Body of pancreas (tissue), 4 donors: ENCODE measurements around the gene WDR82.

Experiments
- POLR2A ChIP-seq, 3 donors: fragments of 450-650 bp; IDR thresholded peaks; one replicate each; pipeline ENCODE4 v1.6.1; 2016; ENCODE audit warnings: antibody characterized with exemption in 3 of 3, mild to moderate bottlenecking in 2 of 3
- TF ChIP-seq, protein P1 (sequence below), 7 experiments: fragments of 450-650 bp in 4 of 7; fragments of 200-600 bp in 3 of 7; sonication (generic) in 3 of 7; IDR thresholded peaks; one replicate each; pipeline ENCODE4 v1.5.1; 2016 to 2019; ENCODE audit warnings: antibody characterized with exemption in 7 of 7

DNA sequence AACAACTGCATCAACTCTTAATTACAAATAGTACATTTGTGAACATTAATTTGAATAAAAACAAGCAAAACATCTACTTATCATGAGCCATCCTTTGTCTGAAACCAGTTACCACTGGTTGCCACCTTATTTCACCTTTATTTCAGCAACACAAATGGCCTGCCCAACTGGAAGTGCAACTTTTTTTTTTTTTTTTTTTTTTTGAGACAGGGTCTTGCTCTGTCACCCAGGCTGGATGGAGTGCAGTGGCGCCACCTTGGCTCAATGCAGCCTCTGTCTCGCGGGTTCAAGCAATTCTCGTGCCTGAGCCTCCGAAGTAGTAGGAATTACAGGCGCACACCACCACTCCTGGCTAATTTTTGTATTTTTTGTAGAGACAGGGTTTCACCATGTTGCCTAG is 13.1 kb downstream of the WDR82 start:
- TF ChIP-seq, protein P1, sequence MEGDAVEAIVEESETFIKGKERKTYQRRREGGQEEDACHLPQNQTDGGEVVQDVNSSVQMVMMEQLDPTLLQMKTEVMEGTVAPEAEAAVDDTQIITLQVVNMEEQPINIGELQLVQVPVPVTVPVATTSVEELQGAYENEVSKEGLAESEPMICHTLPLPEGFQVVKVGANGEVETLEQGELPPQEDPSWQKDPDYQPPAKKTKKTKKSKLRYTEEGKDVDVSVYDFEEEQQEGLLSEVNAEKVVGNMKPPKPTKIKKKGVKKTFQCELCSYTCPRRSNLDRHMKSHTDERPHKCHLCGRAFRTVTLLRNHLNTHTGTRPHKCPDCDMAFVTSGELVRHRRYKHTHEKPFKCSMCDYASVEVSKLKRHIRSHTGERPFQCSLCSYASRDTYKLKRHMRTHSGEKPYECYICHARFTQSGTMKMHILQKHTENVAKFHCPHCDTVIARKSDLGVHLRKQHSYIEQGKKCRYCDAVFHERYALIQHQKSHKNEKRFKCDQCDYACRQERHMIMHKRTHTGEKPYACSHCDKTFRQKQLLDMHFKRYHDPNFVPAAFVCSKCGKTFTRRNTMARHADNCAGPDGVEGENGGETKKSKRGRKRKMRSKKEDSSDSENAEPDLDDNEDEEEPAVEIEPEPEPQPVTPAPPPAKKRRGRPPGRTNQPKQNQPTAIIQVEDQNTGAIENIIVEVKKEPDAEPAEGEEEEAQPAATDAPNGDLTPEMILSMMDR (IDR thresholded peaks at IDR 0.05) = no peak
- no peak for TF ChIP-seq POLR2A (IDR thresholded peaks at IDR 0.05)
